Karpas-422 (cell line): ENCODE data around the gene ZNF821. TPM values are rescaled to one million over a fixed set of nuclear protein-coding genes. Genes with fewer than 3 reads are reported as not detected.

Source experiments
- total RNA-seq: library from RNA; depleted of rRNA; stranded (reverse); fragments of >200 nt; shearing (Covaris generic); gene quantifications from 2 replicates; pipeline ENCODE4 v1.2.3, GENCODE V29; 2014; ENCODE audit warnings: low replicate concordance; rRNA removed

ZNF821 gene
- total RNA-seq, 1 experiment from 2014 or later = 6.4 TPM

Other genes starting within 250 kb of the ZNF821 start
- gene PHLPP2, start 159.5 kb downstream of the ZNF821 start, total RNA-seq = 10.9 and 14.8 TPM in 2 replicates
- 71.0 and 78.8 TPM in 2 replicates for gene AP1G1, start 75.3 kb downstream of the ZNF821 start, total RNA-seq
- gene ATXN1L, start 38.2 kb downstream of the ZNF821 start, total RNA-seq = 12.2 and 15.1 TPM in 2 replicates
- 123 and 160 TPM in 2 replicates for gene IST1, start 11.3 kb upstream of the ZNF821 start, total RNA-seq
- not detected in 2 replicates for gene PKD1L3, start 116.2 kb upstream of the ZNF821 start, total RNA-seq
- 7.6 and 14.2 TPM in 2 replicates for gene DHODH, start 124.6 kb upstream of the ZNF821 start, total RNA-seq
- gene HP, start 170.3 kb upstream of the ZNF821 start, total RNA-seq = not detected in 2 replicates
- not detected in 2 replicates for gene HPR, start 179.0 kb upstream of the ZNF821 start, total RNA-seq
- 11.7 and 15.2 TPM in 2 replicates for gene TXNL4B, start 209.4 kb upstream of the ZNF821 start, total RNA-seq
- gene DHX38, start 209.7 kb upstream of the ZNF821 start, total RNA-seq = 32.3 and 57.4 TPM in 2 replicates